Measurements from ENCODE around the gene GTPBP10. TPM values are rescaled to one million over a fixed set of nuclear protein-coding genes. Genes with fewer than 3 reads are reported as not detected.

GTPBP10 gene
- total RNA-seq, 1 experiment from 2014 or later, result 23.5 TPM

GRCh38 chr7:90433221-90433620, 86.7 kb downstream of the GTPBP10 start:
- no peak for DNase-seq
- CTCF ChIA-PET, result no interaction called here
- POLR2A ChIA-PET (ENCODE audit: unreplicated experiment), result interaction anchor here (0.6 kb wide), 1 partner anchor 170 kb away, joined by 3 read pairs; no protein-coding TSS in a partner anchor

More at GRCh38 chr7:90433221-90433620, 86.7 kb downstream of the GTPBP10 start:
- Histone ChIP-seq H2AFZ (ENCODE audit: low read length) (no peak overlapping the region), H3K9me2 (replicated peaks; ENCODE audit: low read length) (no peaks in the 10 kb centered on the region), H3K27me3 (ENCODE audit: low read length) (no peaks in the 10 kb centered on the region), H3K9ac (ENCODE audit: low read length) (no peak overlapping the region), H3K4me2 (ENCODE audit: low read length) (no peak overlapping the region), H3K79me2 (ENCODE audit: low read length) (no peaks in the 10 kb centered on the region), H3K4me3 (ENCODE audit: low read length) (no peak overlapping the region), H3F3A (ENCODE audit: low read length, unreplicated experiment) (no peaks in the 10 kb centered on the region), H3K9me3 (ENCODE audit: low read length) (no peaks in the 10 kb centered on the region), H4K20me1 (ENCODE audit: low read length) (no peaks in the 10 kb centered on the region), H3K27ac (ENCODE audit: low read length) (no peak overlapping the region), H3K4me1 (ENCODE audit: insufficient read depth, low read length) (no peaks in the 10 kb centered on the region), H3K36me3 (ENCODE audit: low read depth, low read length) (no peaks in the 10 kb centered on the region)
- BruUV-seq (replicated peaks), result no TSS peak
- TF ChIP-seq EZH2phosphoT487 (IDR thresholded peaks at IDR 0.05; ENCODE audit: borderline replicate concordance, low read length) (no peak), CTCF (conservative IDR thresholded peaks at IDR 0.05; ENCODE audit: low read depth, low read length) (no peak), EZH2 (IDR thresholded peaks at IDR 0.05; ENCODE audit: low read length, unreplicated experiment) (no peak)
- no peak for ATAC-seq
- intact Hi-C loops (cut with micrococcal nuclease), result no loop called here

Other genes starting within 250 kb of the GTPBP10 start
- 15.7 and 21.2 TPM in 2 replicates for gene STEAP1, start 192.2 kb upstream of the GTPBP10 start, total RNA-seq (2014; rRNA removed)
- gene STEAP2, start 135.0 kb upstream of the GTPBP10 start, total RNA-seq (2014; rRNA removed), result 4.7 and 7.0 TPM in 2 replicates
- 3.1 and 6.6 TPM in 2 replicates for gene CFAP69, start 101.5 kb upstream of the GTPBP10 start, total RNA-seq (2014; rRNA removed)
- not detected in 2 replicates for gene FAM237B, start 25.4 kb upstream of the GTPBP10 start, total RNA-seq (2014; rRNA removed)
- gene CLDN12, start 56.7 kb downstream of the GTPBP10 start, total RNA-seq (2014; rRNA removed), result 12.7 and 14.7 TPM in 2 replicates
- gene PTTG1IP2, start 122.9 kb downstream of the GTPBP10 start, total RNA-seq (2014; rRNA removed), result not detected in 2 replicates
- gene CDK14, start 249.6 kb downstream of the GTPBP10 start, total RNA-seq (2014; rRNA removed), result 6.6 and 8.2 TPM in 2 replicates

Data from PC-3 (cell line).